HG03103 (cell line): ENCODE results near the gene MFNG.

Experiments
- ATAC-seq: cut with Tn5 transposase; IDR thresholded peaks from one replicate; pipeline ENCODE4 v1.9.1; 2021; ENCODE audit warnings: low read depth; ENCODE audit not compliant: unreplicated experiment

MFNG gene

GRCh38 chr22:37427711-37428635 lies 58.2 kb downstream of the MFNG start:
- no peak for ATAC-seq

- no peak for ATAC-seq
These were observed 59.0 kb downstream of the MFNG start, which contains the start of gene ELFN2 for GRCh38 chr22:37427135-37427710. Gene ELFN2 (minus strand): TSS chr22:37427479. CDS start chr22:37375534, 51,945 bp downstream.

- no peak for ATAC-seq
These were observed 59.5 kb downstream of the MFNG start for GRCh38 chr22:37426706-37427134.

GRCh38 chr22:37425800-37426705 lies 60.1 kb downstream of the MFNG start:
- no peak for ATAC-seq

GRCh38 chr22:37425369-37425768 lies 60.8 kb downstream of the MFNG start:
- ATAC-seq: no peak

- ATAC-seq: no peak
These were observed 62.9 kb downstream of the MFNG start for GRCh38 chr22:37423283-37423682.

- no peak for ATAC-seq
These were observed 64.7 kb downstream of the MFNG start for GRCh38 chr22:37421468-37421877.

- no peak for ATAC-seq
These were observed 65.3 kb downstream of the MFNG start for GRCh38 chr22:37420686-37421467.

GRCh38 chr22:37419969-37420685 lies 66.1 kb downstream of the MFNG start:
- no peak for ATAC-seq

- ATAC-seq: no peak
These were observed 66.7 kb downstream of the MFNG start for GRCh38 chr22:37419370-37419968.
